Measurements from ENCODE around the gene SNX8.
A peak's percentile ranks its signal among the peaks of the same experiment; 100 is the strongest.

Gene SNX8

DNA sequence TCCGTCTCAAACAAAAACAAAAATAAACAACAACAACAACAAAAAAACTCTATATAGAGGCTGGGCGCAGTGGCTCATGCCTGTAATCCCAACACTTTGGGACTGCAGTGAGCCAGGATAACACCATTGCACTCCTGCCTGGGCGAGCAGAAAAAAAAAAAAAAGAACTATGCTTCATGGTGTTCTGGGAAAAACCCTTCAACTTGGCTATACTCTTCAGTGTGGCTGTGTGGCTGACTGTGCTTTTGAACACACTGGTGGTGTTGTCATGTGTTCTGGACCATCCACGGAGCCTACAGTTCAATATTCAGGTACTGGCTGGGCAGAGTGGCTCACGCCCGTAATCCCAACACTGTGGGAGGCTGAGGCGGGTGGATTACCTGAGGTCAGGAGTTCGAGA is 26.5 kb downstream of the SNX8 start:
- no CpG with 5 or more reads among the region's 8 CpGs for WGBS, 2 donors (ENCODE audit: extremely low coverage in 2 of 2, insufficient read length in 2 of 2, insufficient replicate concordance in 1 of 2)
- Histone ChIP-seq H3K36me3 (replicated peaks in 1 of 2; ENCODE audit: control insufficient read depth in 2 of 2, insufficient read depth in 2 of 2, low read length in 2 of 2) (peaks cover 0 to 3% of the 10 kb centered on the region in 2 donors), H3K4me3 (ENCODE audit: low read length in 2 of 2) (no peak overlapping the region), H2BK5ac (ENCODE audit: low read length) (no peak overlapping the region), H2BK120ac (ENCODE audit: low read depth, low read length) (no peak overlapping the region), H3K4ac (ENCODE audit: low read length) (no peak overlapping the region), H3K27ac (replicated peaks; ENCODE audit: low read length) (no peak overlapping the region), H2BK15ac (ENCODE audit: low read length) (no peak overlapping the region), H3K4me1 (ENCODE audit: control insufficient read depth in 2 of 2, insufficient read depth in 1 of 2, low read depth in 1 of 2, low read length in 2 of 2) (no peaks in the 10 kb centered on the region), H4K91ac (ENCODE audit: low read depth, low read length, poor library complexity) (no peak overlapping the region), H3K9ac (ENCODE audit: low read depth, low read length, poor library complexity) (no peak overlapping the region), H3K79me1 (ENCODE audit: low read depth, low read length) (peaks cover 7% of the 10 kb centered on the region), H2BK12ac (ENCODE audit: low read length) (no peak overlapping the region), H3K9me3 (replicated peaks in 1 of 2; ENCODE audit: control insufficient read depth in 2 of 2, insufficient read depth in 1 of 2, low read depth in 1 of 2, low read length in 2 of 2) (no peaks in the 10 kb centered on the region), H3K27me3 (ENCODE audit: control insufficient read depth in 3 of 3, insufficient read depth in 3 of 3, low read depth in 1 of 3, low read length in 3 of 3) (no peaks in the 10 kb centered on the region), H4K8ac (ENCODE audit: low read depth, low read length) (no peak overlapping the region), H2AK5ac (ENCODE audit: low read depth, low read length) (no peak overlapping the region), H3K18ac (ENCODE audit: low read length) (no peak overlapping the region), H2AFZ (ENCODE audit: low read length) (no peak overlapping the region), H3K23ac (ENCODE audit: low read depth, low read length, poor library complexity) (no peak overlapping the region), H3K14ac (ENCODE audit: low read length) (no peak overlapping the region), H3K4me2 (ENCODE audit: insufficient read depth, low read length, poor library complexity, severe bottlenecking) (no peak overlapping the region)
- no peak for DNase-seq (ENCODE audit: low spot score)

DNA sequence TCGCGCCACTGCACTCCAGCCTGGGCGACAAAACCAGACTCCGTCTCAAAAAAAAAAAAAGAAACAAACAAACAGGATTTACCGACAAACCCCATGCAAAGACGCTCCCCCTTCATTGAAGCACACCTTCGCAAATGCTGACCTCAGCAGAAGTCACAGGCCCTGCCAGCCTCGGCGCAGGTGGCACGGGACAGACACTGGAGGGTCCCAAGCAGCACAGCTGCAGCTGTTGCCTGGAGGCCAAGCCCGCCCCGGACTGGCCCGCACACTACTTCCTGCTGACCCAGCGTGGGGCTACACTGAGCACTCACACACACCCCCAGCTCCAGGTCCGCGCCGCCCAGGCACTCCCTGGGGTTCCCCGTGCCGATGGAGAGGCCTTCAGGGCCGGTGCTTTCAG is 31.2 kb downstream of the SNX8 start:
- H2BK120ac ChIP-seq (ENCODE audit: low read depth, low read length) = peak overlapping the region; percentile 72
- no peak overlapping the region for H3K4me3 ChIP-seq (ENCODE audit: low read length in 2 of 2)
- peak overlapping the region; percentile 65 for H3K23ac ChIP-seq (ENCODE audit: low read depth, low read length, poor library complexity)
- H3K4ac ChIP-seq (ENCODE audit: low read length) = peak overlapping the region; percentile 76
- H2AK5ac ChIP-seq (ENCODE audit: low read depth, low read length) = peak overlapping the region; percentile 70
- H3K9me3 ChIP-seq (replicated peaks in 1 of 2; ENCODE audit: control insufficient read depth in 2 of 2, insufficient read depth in 1 of 2, low read depth in 1 of 2, low read length in 2 of 2) = no peaks in the 10 kb centered on the region
- peaks cover 0 to 1% of the 10 kb centered on the region in 2 donors for H3K36me3 ChIP-seq (replicated peaks in 1 of 2; ENCODE audit: control insufficient read depth in 2 of 2, insufficient read depth in 2 of 2, low read length in 2 of 2)
- peaks cover 3% of the 10 kb centered on the region for H3K79me1 ChIP-seq (ENCODE audit: low read depth, low read length)
- H3K14ac ChIP-seq (ENCODE audit: low read length) = peak overlapping the region; percentile 82
- WGBS, 2 donors (ENCODE audit: extremely low coverage in 2 of 2, insufficient read length in 2 of 2, insufficient replicate concordance in 1 of 2) = no CpG with 5 or more reads among the region's 20 CpGs
- H2AFZ ChIP-seq (ENCODE audit: low read length) = no peak overlapping the region
- H2BK12ac ChIP-seq (ENCODE audit: low read length) = peak overlapping the region; percentile 22
- H3K27ac ChIP-seq (replicated peaks; ENCODE audit: low read length) = no peak overlapping the region
- H3K4me1 ChIP-seq (ENCODE audit: control insufficient read depth in 2 of 2, insufficient read depth in 1 of 2, low read depth in 1 of 2, low read length in 2 of 2) = peaks cover 9 to 10% of the 10 kb centered on the region in 2 donors
- H4K8ac ChIP-seq (ENCODE audit: low read depth, low read length) = peak overlapping the region; percentile 17
- no peak for DNase-seq (ENCODE audit: low spot score)
- no peak overlapping the region for H2BK15ac ChIP-seq (ENCODE audit: low read length)
- no peak overlapping the region for H3K9ac ChIP-seq (ENCODE audit: low read depth, low read length, poor library complexity)
- no peak overlapping the region for H3K4me2 ChIP-seq (ENCODE audit: insufficient read depth, low read length, poor library complexity, severe bottlenecking)
- no peak overlapping the region for H4K91ac ChIP-seq (ENCODE audit: low read depth, low read length, poor library complexity)
- H2BK5ac ChIP-seq (ENCODE audit: low read length) = no peak overlapping the region
- H3K18ac ChIP-seq (ENCODE audit: low read length) = peak overlapping the region; percentile 80
- H3K27me3 ChIP-seq (ENCODE audit: control insufficient read depth in 3 of 3, insufficient read depth in 3 of 3, low read depth in 1 of 3, low read length in 3 of 3) = no peaks in the 10 kb centered on the region

GRCh38 chr7:2282185-2282751 is 32.0 kb downstream of the SNX8 start:
- peak overlapping the region; percentile 65 for H4K8ac ChIP-seq (ENCODE audit: low read depth, low read length)
- WGBS, 2 donors (ENCODE audit: extremely low coverage in 2 of 2, insufficient read length in 2 of 2, insufficient replicate concordance in 1 of 2) = no CpG with 5 or more reads among the region's 14 CpGs
- no peak overlapping the region for H3K18ac ChIP-seq (ENCODE audit: low read length)
- H3K9me3 ChIP-seq (replicated peaks in 1 of 2; ENCODE audit: control insufficient read depth in 2 of 2, insufficient read depth in 1 of 2, low read depth in 1 of 2, low read length in 2 of 2) = peaks cover 0 to 1% of the 10 kb centered on the region in 2 donors
- H2BK15ac ChIP-seq (ENCODE audit: low read length) = no peak overlapping the region
- no peak for DNase-seq (ENCODE audit: low spot score)
- H3K4me3 ChIP-seq (ENCODE audit: low read length in 2 of 2) = no peak overlapping the region
- H3K4me1 ChIP-seq (ENCODE audit: control insufficient read depth in 2 of 2, insufficient read depth in 1 of 2, low read depth in 1 of 2, low read length in 2 of 2) = peaks cover 9 to 10% of the 10 kb centered on the region in 2 donors
- no peak overlapping the region for H3K4ac ChIP-seq (ENCODE audit: low read length)
- no peak overlapping the region for H3K4me2 ChIP-seq (ENCODE audit: insufficient read depth, low read length, poor library complexity, severe bottlenecking)
- H2BK5ac ChIP-seq (ENCODE audit: low read length) = no peak overlapping the region
- peaks cover 6% of the 10 kb centered on the region for H3K79me1 ChIP-seq (ENCODE audit: low read depth, low read length)
- H4K91ac ChIP-seq (ENCODE audit: low read depth, low read length, poor library complexity) = no peak overlapping the region
- no peak overlapping the region for H3K14ac ChIP-seq (ENCODE audit: low read length)
- no peak overlapping the region for H2AFZ ChIP-seq (ENCODE audit: low read length)
- no peak overlapping the region for H3K9ac ChIP-seq (ENCODE audit: low read depth, low read length, poor library complexity)
- no peak overlapping the region for H2BK12ac ChIP-seq (ENCODE audit: low read length)
- peaks cover 2 to 6% of the 10 kb centered on the region in 2 donors for H3K36me3 ChIP-seq (replicated peaks in 1 of 2; ENCODE audit: control insufficient read depth in 2 of 2, insufficient read depth in 2 of 2, low read length in 2 of 2)
- no peak overlapping the region for H2BK120ac ChIP-seq (ENCODE audit: low read depth, low read length)
- peak overlapping the region; percentile 91 for H3K23ac ChIP-seq (ENCODE audit: low read depth, low read length, poor library complexity)
- H3K27ac ChIP-seq (replicated peaks; ENCODE audit: low read length) = no peak overlapping the region
- H3K27me3 ChIP-seq (ENCODE audit: control insufficient read depth in 3 of 3, insufficient read depth in 3 of 3, low read depth in 1 of 3, low read length in 3 of 3) = no peaks in the 10 kb centered on the region
- no peak overlapping the region for H2AK5ac ChIP-seq (ENCODE audit: low read depth, low read length)

GRCh38 chr7:2281541-2281940 is 32.7 kb downstream of the SNX8 start:
- Histone ChIP-seq H3K36me3 (replicated peaks in 1 of 2; ENCODE audit: control insufficient read depth in 2 of 2, insufficient read depth in 2 of 2, low read length in 2 of 2) (peaks cover 2 to 13% of the 10 kb centered on the region in 2 donors), H3K18ac (ENCODE audit: low read length) (peak overlapping the region; percentile 31), H3K4me3 (ENCODE audit: low read length in 2 of 2) (no peak overlapping the region), H3K27me3 (ENCODE audit: control insufficient read depth in 3 of 3, insufficient read depth in 3 of 3, low read depth in 1 of 3, low read length in 3 of 3) (no peaks in the 10 kb centered on the region), H3K23ac (ENCODE audit: low read depth, low read length, poor library complexity) (no peak overlapping the region), H3K14ac (ENCODE audit: low read length) (no peak overlapping the region), H4K8ac (ENCODE audit: low read depth, low read length) (no peak overlapping the region), H3K79me1 (ENCODE audit: low read depth, low read length) (peaks cover 6% of the 10 kb centered on the region), H2AFZ (ENCODE audit: low read length) (no peak overlapping the region), H4K91ac (ENCODE audit: low read depth, low read length, poor library complexity) (no peak overlapping the region), H3K9ac (ENCODE audit: low read depth, low read length, poor library complexity) (no peak overlapping the region), H3K4me1 (ENCODE audit: control insufficient read depth in 2 of 2, insufficient read depth in 1 of 2, low read depth in 1 of 2, low read length in 2 of 2) (peaks cover 9 to 10% of the 10 kb centered on the region in 2 donors), H3K4ac (ENCODE audit: low read length) (peak overlapping the region; percentile 6), H2BK120ac (ENCODE audit: low read depth, low read length) (no peak overlapping the region), H2BK15ac (ENCODE audit: low read length) (no peak overlapping the region), H2BK5ac (ENCODE audit: low read length) (no peak overlapping the region), H2AK5ac (ENCODE audit: low read depth, low read length) (peak overlapping the region; percentile 82), H3K27ac (replicated peaks; ENCODE audit: low read length) (no peak overlapping the region), H3K9me3 (replicated peaks in 1 of 2; ENCODE audit: control insufficient read depth in 2 of 2, insufficient read depth in 1 of 2, low read depth in 1 of 2, low read length in 2 of 2) (peaks cover 0 to 1% of the 10 kb centered on the region in 2 donors), H2BK12ac (ENCODE audit: low read length) (no peak overlapping the region), H3K4me2 (ENCODE audit: insufficient read depth, low read length, poor library complexity, severe bottlenecking) (no peak overlapping the region)
- no CpG with 5 or more reads among the region's 9 CpGs for WGBS, 2 donors (ENCODE audit: extremely low coverage in 2 of 2, insufficient read length in 2 of 2, insufficient replicate concordance in 1 of 2)
- no peak for DNase-seq (ENCODE audit: low spot score)

Data from neuronal stem cell (in vitro differentiated cells).